ENCODE results near the gene GRIN1.

GRCh38 chr9:137215196-137215986, 76.4 kb downstream of the GRIN1 start:
- TF ChIP-seq EZH2phosphoT487 (conservative IDR thresholded peaks at IDR 0.05; ENCODE audit: low read length) (no peak), CTCF (IDR thresholded peaks at IDR 0.05; ENCODE audit: insufficient read depth, low read length, poor library complexity, severe bottlenecking) (no peak)

Data from SU-DHL-6 (cell line).